ENCODE results near the gene NUBP1. TPM values are rescaled to one million over a fixed set of nuclear protein-coding genes. Genes with fewer than 3 reads are reported as not detected.

NUBP1 gene
- total RNA-seq, 1 donor from 2014 or later: 18.4 TPM

DNA sequence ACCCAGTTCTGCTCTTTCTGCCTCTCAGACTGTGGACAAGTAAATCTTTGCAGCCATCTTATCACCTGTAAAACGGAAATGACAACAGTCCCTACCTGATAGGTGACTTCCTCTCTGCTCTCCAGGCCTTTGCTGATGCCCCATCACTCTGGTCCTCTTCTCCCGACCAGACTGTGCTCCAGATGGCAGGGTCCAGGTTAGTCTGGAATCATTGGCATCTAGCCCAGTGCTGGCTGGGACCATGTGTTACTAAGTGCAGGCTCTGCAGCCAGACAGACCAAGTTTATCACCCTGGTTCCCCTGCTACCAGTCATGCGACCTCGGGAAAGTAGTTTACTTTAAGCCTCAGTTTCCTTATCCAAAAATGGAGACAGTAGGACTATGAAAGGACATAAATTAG lies 1.8 kb upstream of the NUBP1 start:
- no peak overlapping the region for H3K4me3 Mint-ChIP-seq (ENCODE audit: unreplicated experiment)
- no peak overlapping the region for H3K27ac Mint-ChIP-seq (ENCODE audit: unreplicated experiment)
- H3K36me3 Mint-ChIP-seq (ENCODE audit: low read depth, unreplicated experiment): no peaks in the 10 kb centered on the region
- no peaks in the 10 kb centered on the region for H3K9me3 Mint-ChIP-seq (ENCODE audit: unreplicated experiment)
- DNase-seq (ENCODE audit: low spot score): no peak
- peaks cover 13% of the 10 kb centered on the region for H3K4me1 Mint-ChIP-seq (ENCODE audit: unreplicated experiment)
- H3K27me3 Mint-ChIP-seq (ENCODE audit: unreplicated experiment): peaks cover 4% of the 10 kb centered on the region
- TF ChIP-seq, protein P1, sequence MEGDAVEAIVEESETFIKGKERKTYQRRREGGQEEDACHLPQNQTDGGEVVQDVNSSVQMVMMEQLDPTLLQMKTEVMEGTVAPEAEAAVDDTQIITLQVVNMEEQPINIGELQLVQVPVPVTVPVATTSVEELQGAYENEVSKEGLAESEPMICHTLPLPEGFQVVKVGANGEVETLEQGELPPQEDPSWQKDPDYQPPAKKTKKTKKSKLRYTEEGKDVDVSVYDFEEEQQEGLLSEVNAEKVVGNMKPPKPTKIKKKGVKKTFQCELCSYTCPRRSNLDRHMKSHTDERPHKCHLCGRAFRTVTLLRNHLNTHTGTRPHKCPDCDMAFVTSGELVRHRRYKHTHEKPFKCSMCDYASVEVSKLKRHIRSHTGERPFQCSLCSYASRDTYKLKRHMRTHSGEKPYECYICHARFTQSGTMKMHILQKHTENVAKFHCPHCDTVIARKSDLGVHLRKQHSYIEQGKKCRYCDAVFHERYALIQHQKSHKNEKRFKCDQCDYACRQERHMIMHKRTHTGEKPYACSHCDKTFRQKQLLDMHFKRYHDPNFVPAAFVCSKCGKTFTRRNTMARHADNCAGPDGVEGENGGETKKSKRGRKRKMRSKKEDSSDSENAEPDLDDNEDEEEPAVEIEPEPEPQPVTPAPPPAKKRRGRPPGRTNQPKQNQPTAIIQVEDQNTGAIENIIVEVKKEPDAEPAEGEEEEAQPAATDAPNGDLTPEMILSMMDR (IDR thresholded peaks at IDR 0.05; ENCODE audit: unreplicated experiment): no peak

GRCh38 chr16:10743227-10743609 lies 424 bp upstream of the NUBP1 start:
- Mint-ChIP-seq H3K4me3 (ENCODE audit: unreplicated experiment) (peak overlapping the region; percentile 93), H3K36me3 (ENCODE audit: low read depth, unreplicated experiment) (no peaks in the 10 kb centered on the region), H3K27me3 (ENCODE audit: unreplicated experiment) (peaks cover 4% of the 10 kb centered on the region), H3K4me1 (ENCODE audit: unreplicated experiment) (peaks cover 13% of the 10 kb centered on the region), H3K27ac (ENCODE audit: unreplicated experiment) (peak overlapping the region; percentile 99), H3K9me3 (ENCODE audit: unreplicated experiment) (no peaks in the 10 kb centered on the region)
- TF ChIP-seq, protein P1 (IDR thresholded peaks at IDR 0.05; ENCODE audit: unreplicated experiment): no peak
- no peak for DNase-seq (ENCODE audit: low spot score)

GRCh38 chr16:10744370-10745030 lies 858 bp downstream of the NUBP1 start:
- Mint-ChIP-seq H3K36me3 (ENCODE audit: low read depth, unreplicated experiment) (no peaks in the 10 kb centered on the region), H3K27me3 (ENCODE audit: unreplicated experiment) (peaks cover 4% of the 10 kb centered on the region), H3K9me3 (ENCODE audit: unreplicated experiment) (no peaks in the 10 kb centered on the region), H3K27ac (ENCODE audit: unreplicated experiment) (peak overlapping the region; percentile 99), H3K4me1 (ENCODE audit: unreplicated experiment) (peaks cover 13% of the 10 kb centered on the region), H3K4me3 (ENCODE audit: unreplicated experiment) (peak overlapping the region; percentile 93)
- DNase-seq (ENCODE audit: low spot score): no peak
- TF ChIP-seq, protein P1 (IDR thresholded peaks at IDR 0.05; ENCODE audit: unreplicated experiment): no peak

DNA sequence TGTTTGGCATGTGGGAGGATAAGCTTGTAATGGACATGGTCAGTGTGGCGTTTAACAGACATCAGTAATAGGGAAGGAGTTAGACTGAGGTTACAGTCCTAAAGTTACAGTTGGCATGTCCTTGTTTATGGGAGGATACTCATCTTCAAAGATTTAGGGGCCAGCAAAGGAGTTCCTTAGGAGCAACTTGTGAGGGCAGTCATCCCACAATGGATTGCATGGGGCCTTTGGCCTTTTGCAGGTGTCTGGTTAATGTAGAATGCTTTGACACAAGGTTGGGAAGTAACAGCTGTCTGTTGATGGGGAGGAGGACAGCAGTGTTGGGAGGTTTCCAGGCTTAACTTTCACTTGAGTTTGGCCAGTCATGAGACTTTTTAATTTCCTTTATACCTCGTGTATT lies 2.2 kb downstream of the NUBP1 start:
- H3K9me3 Mint-ChIP-seq (ENCODE audit: unreplicated experiment): no peaks in the 10 kb centered on the region
- TF ChIP-seq, protein P1 (IDR thresholded peaks at IDR 0.05; ENCODE audit: unreplicated experiment): no peak
- no peaks in the 10 kb centered on the region for H3K36me3 Mint-ChIP-seq (ENCODE audit: low read depth, unreplicated experiment)
- no peak for DNase-seq (ENCODE audit: low spot score)
- H3K27ac Mint-ChIP-seq (ENCODE audit: unreplicated experiment): no peak overlapping the region
- H3K27me3 Mint-ChIP-seq (ENCODE audit: unreplicated experiment): peaks cover 4% of the 10 kb centered on the region
- peaks cover 13% of the 10 kb centered on the region for H3K4me1 Mint-ChIP-seq (ENCODE audit: unreplicated experiment)
- H3K4me3 Mint-ChIP-seq (ENCODE audit: unreplicated experiment): no peak overlapping the region

- TF ChIP-seq, protein P1 (IDR thresholded peaks at IDR 0.05; ENCODE audit: unreplicated experiment): no peak
- H3K36me3 Mint-ChIP-seq (ENCODE audit: low read depth, unreplicated experiment): peaks cover 13% of the 10 kb centered on the region
- no peak overlapping the region for H3K27ac Mint-ChIP-seq (ENCODE audit: unreplicated experiment)
- no peaks in the 10 kb centered on the region for H3K9me3 Mint-ChIP-seq (ENCODE audit: unreplicated experiment)
- H3K27me3 Mint-ChIP-seq (ENCODE audit: unreplicated experiment): peaks cover 2% of the 10 kb centered on the region
- no peak overlapping the region for H3K4me3 Mint-ChIP-seq (ENCODE audit: unreplicated experiment)
- H3K4me1 Mint-ChIP-seq (ENCODE audit: unreplicated experiment): no peaks in the 10 kb centered on the region
- DNase-seq (ENCODE audit: low spot score): no peak
Observed at GRCh38 chr16:10750793-10751192, 7.2 kb downstream of the NUBP1 start.

Data from endothelial cell (in vitro differentiated cells).